DND-41 (cell line): ENCODE measurements around the gene NHLRC4.

Experiments
- CTCF ChIP-seq: IDR thresholded peaks from 2 replicates; pipeline ENCODE4 v1.5.1; 2012; ENCODE audit warnings: borderline replicate concordance, low read length, moderate library complexity, mild to moderate bottlenecking; ENCODE audit not compliant: poor library complexity, severe bottlenecking; ENCODE audit errors: extremely low read depth
- EZH2 ChIP-seq: IDR thresholded peaks from 3 replicates; pipeline ENCODE4 v1.6.1; 2012; ENCODE audit warnings: borderline replicate concordance, low read depth, mild to moderate bottlenecking, moderate library complexity, low read length, inconsistent platforms; ENCODE audit not compliant: severe bottlenecking

DNA sequence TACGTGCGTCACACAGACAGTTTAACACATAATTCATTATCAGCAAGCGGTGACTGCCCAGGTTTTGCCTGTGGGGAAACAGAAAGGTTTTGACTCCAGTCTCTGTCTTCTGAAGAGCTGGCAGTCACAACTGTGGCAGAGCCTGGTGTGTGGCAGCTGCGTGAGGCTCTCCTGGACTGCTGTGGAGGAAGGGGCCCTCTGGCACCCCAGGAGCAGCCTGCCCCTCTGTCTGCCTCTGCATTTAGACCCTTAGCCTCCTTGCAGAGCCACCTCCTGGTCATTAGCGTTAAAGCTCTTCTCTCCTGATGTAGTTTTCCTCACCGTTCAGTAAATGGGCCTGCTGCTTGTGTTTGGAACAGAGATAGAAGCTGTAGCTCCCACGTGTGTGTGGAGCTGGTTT, 34.0 kb downstream of the NHLRC4 start:
- TF ChIP-seq CTCF (peak; percentile 39), EZH2 (no peak)
